Measurements from ENCODE around the gene SHISA5. TPM values are rescaled to one million over a fixed set of nuclear protein-coding genes. Genes with fewer than 3 reads are reported as not detected.

The SHISA5 gene
- total and polyA plus RNA-seq, 2 of the 4 experiments (the other 2 are of a cell fraction): 82.3 to 162 TPM

- intact Hi-C loops (cut with micrococcal nuclease): no loop called here
Observed at GRCh38 chr3:48476426-48477053, 27.4 kb downstream of the SHISA5 start.

More at GRCh38 chr3:48476426-48477053, 27.4 kb downstream of the SHISA5 start:
- Histone ChIP-seq H3K9me1 (ENCODE audit: insufficient read depth, low read length) (peaks cover 8% of the 10 kb centered on the region; the same call in 1 of the 2 replicates), H2BK5ac (ENCODE audit: low read depth, low read length, poor library complexity, severe bottlenecking) (no peak overlapping the region), H4K91ac (ENCODE audit: insufficient read depth, low read depth, low read length) (no peak overlapping the region), H4K8ac (ENCODE audit: low read depth in 2 of 2, low read length in 2 of 2) (no peak overlapping the region), H2BK120ac (ENCODE audit: low read depth, low read length) (no peak overlapping the region), H3K9ac (ENCODE audit: low read depth, low read length) (no peak overlapping the region), H2AK9ac (replicated peaks; ENCODE audit: low read depth, low read length, poor library complexity) (no peak overlapping the region), H2AK5ac (ENCODE audit: low read depth, low read length) (no peak overlapping the region), H3K4me3 (ENCODE audit: insufficient read depth, low read depth, low read length) (no peak overlapping the region), H3K36me3 (ENCODE audit: control insufficient read depth, insufficient read depth, low read length) (peaks cover 8% of the 10 kb centered on the region; the same call in 1 of the 2 replicates), H2BK20ac (ENCODE audit: low read depth, low read length) (no peak overlapping the region), H2BK15ac (ENCODE audit: low read depth, low read length) (no peak overlapping the region), H4K5ac (ENCODE audit: low read depth, low read length) (no peak overlapping the region), H3K14ac (replicated peaks; ENCODE audit: low read depth, low read length) (no peak overlapping the region), H3K79me1 (ENCODE audit: low read depth in 1 of 2, low read length in 2 of 2) (peaks cover 4 to 19% of the 10 kb centered on the region in 2 experiments), H3K4ac (ENCODE audit: low read depth, low read length) (no peak overlapping the region), H3K56ac (ENCODE audit: extremely low read depth, insufficient read depth, low read length) (no peak overlapping the region), H4K20me1 (ENCODE audit: insufficient read depth, low read length) (no peaks in the 10 kb centered on the region; the same call in 1 of the 2 replicates), H3K27ac (ENCODE audit: insufficient read depth, low read length) (no peak overlapping the region), H3K4me1 (ENCODE audit: control insufficient read depth, insufficient read depth, low read length) (peaks cover 6% of the 10 kb centered on the region), H3K27me3 (ENCODE audit: control insufficient read depth, insufficient read depth, low read length) (no peaks in the 10 kb centered on the region), H2AFZ (replicated peaks; ENCODE audit: low read length, poor library complexity) (no peak overlapping the region), H3K23ac (ENCODE audit: low read depth, low read length) (no peak overlapping the region), H3K18ac (ENCODE audit: low read depth, low read length) (no peak overlapping the region), H3K9me3 (ENCODE audit: control insufficient read depth, insufficient read depth, low read length) (no peaks in the 10 kb centered on the region), H3K4me2 (ENCODE audit: low read depth, low read length) (no peak overlapping the region)
- DNase-seq (no peak), ATAC-seq (ENCODE audit: low read depth) (no peak)
- TF ChIP-seq RFX5 (IDR thresholded peaks at IDR 0.05; ENCODE audit: low read depth, low read length) (no peak), MAFK (IDR thresholded peaks at IDR 0.05; ENCODE audit: low read depth, low read length) (no peak)
- POLR2A ChIA-PET (ENCODE audit: unreplicated experiment): interaction anchor here (0.6 kb wide), 1 partner anchor 14 kb away, joined by 3 read pairs; no protein-coding TSS in a partner anchor
- CTCF ChIA-PET: interaction anchor here (0.6 to 0.9 kb wide), 2 partner anchors 11 to 352 kb away, joined by 3 to 4 read pairs; no protein-coding TSS in a partner anchor
- in situ Hi-C loops (cut with MboI; ENCODE audit: low sequenced_read_pairs): no loop called here
- BruUV-seq (replicated peaks): no TSS peak
- dilution Hi-C loops (cut with HindIII; ENCODE audit: low sequenced_read_pairs, unreplicated experiment): no loop called here
- WGBS, 2 experiments (ENCODE audit: extremely low coverage in 2 of 2, insufficient read length in 1 of 2): 93% methylated on average over 7 of the region's 9 CpGs; no CpG with 5 or more reads in 1 of the 2 experiments
